Measurements from ENCODE around the gene SRMS.

The SRMS gene

GRCh38 chr20:63552481-63553249 is 5.1 kb upstream of the SRMS start:
- Histone ChIP-seq H3K27ac (ENCODE audit: low read length) (no peak overlapping the region), H3K4me3 (ENCODE audit: low read length) (no peak overlapping the region), H3K27me3 (ENCODE audit: control insufficient read depth, insufficient read depth, low read length) (peaks cover 7% of the 10 kb centered on the region), H3K9ac (ENCODE audit: low read length) (no peak overlapping the region), H3K4me1 (ENCODE audit: control insufficient read depth, low read depth, low read length) (peaks cover 10% of the 10 kb centered on the region), H3K36me3 (ENCODE audit: control insufficient read depth, low read depth, low read length) (no peaks in the 10 kb centered on the region), H3K9me3 (ENCODE audit: control insufficient read depth, low read depth, low read length) (no peaks in the 10 kb centered on the region)

- H3K4me1 ChIP-seq (ENCODE audit: control insufficient read depth, low read depth, low read length), result peaks cover 10% of the 10 kb centered on the region
- H3K36me3 ChIP-seq (ENCODE audit: control insufficient read depth, low read depth, low read length), result no peaks in the 10 kb centered on the region
- no peak overlapping the region for H3K9ac ChIP-seq (ENCODE audit: low read length)
- H3K9me3 ChIP-seq (ENCODE audit: control insufficient read depth, low read depth, low read length), result no peaks in the 10 kb centered on the region
- H3K27me3 ChIP-seq (ENCODE audit: control insufficient read depth, insufficient read depth, low read length), result peaks cover 7% of the 10 kb centered on the region
- no peak overlapping the region for H3K4me3 ChIP-seq (ENCODE audit: low read length)
- no peak overlapping the region for H3K27ac ChIP-seq (ENCODE audit: low read length)
Measured at GRCh38 chr20:63551068-63551467, 3.5 kb upstream of the SRMS start.

GRCh38 chr20:63549679-63550282 is 2.2 kb upstream of the SRMS start:
- Histone ChIP-seq H3K9me3 (ENCODE audit: control insufficient read depth, low read depth, low read length) (no peaks in the 10 kb centered on the region), H3K9ac (ENCODE audit: low read length) (no peak overlapping the region), H3K36me3 (ENCODE audit: control insufficient read depth, low read depth, low read length) (no peaks in the 10 kb centered on the region), H3K27me3 (ENCODE audit: control insufficient read depth, insufficient read depth, low read length) (peaks cover 4% of the 10 kb centered on the region), H3K4me1 (ENCODE audit: control insufficient read depth, low read depth, low read length) (peaks cover 10% of the 10 kb centered on the region), H3K4me3 (ENCODE audit: low read length) (no peak overlapping the region), H3K27ac (ENCODE audit: low read length) (no peak overlapping the region)

GRCh38 chr20:63549019-63549418 is 1.5 kb upstream of the SRMS start:
- Histone ChIP-seq H3K9ac (ENCODE audit: low read length) (no peak overlapping the region), H3K27ac (ENCODE audit: low read length) (no peak overlapping the region)

GRCh38 chr20:63548542-63548941 is 993 bp upstream of the SRMS start:
- H3K36me3 ChIP-seq (ENCODE audit: control insufficient read depth, low read depth, low read length), result no peaks in the 10 kb centered on the region
- H3K4me3 ChIP-seq (ENCODE audit: low read length), result no peak overlapping the region
- H3K9ac ChIP-seq (ENCODE audit: low read length), result no peak overlapping the region
- peaks cover 10% of the 10 kb centered on the region for H3K4me1 ChIP-seq (ENCODE audit: control insufficient read depth, low read depth, low read length)
- no peak overlapping the region for H3K27ac ChIP-seq (ENCODE audit: low read length)
- no peaks in the 10 kb centered on the region for H3K27me3 ChIP-seq (ENCODE audit: control insufficient read depth, insufficient read depth, low read length)
- H3K9me3 ChIP-seq (ENCODE audit: control insufficient read depth, low read depth, low read length), result no peaks in the 10 kb centered on the region

More at GRCh38 chr20:63549019-63549418, 1.5 kb upstream of the SRMS start:
- H3K9me3 ChIP-seq (ENCODE audit: control insufficient read depth, low read depth, low read length), result no peaks in the 10 kb centered on the region
- H3K4me1 ChIP-seq (ENCODE audit: control insufficient read depth, low read depth, low read length), result peaks cover 10% of the 10 kb centered on the region
- no peaks in the 10 kb centered on the region for H3K36me3 ChIP-seq (ENCODE audit: control insufficient read depth, low read depth, low read length)
- no peaks in the 10 kb centered on the region for H3K27me3 ChIP-seq (ENCODE audit: control insufficient read depth, insufficient read depth, low read length)
- H3K4me3 ChIP-seq (ENCODE audit: low read length), result no peak overlapping the region

- H3K27ac ChIP-seq (ENCODE audit: low read length), result no peak overlapping the region
- H3K4me3 ChIP-seq (ENCODE audit: low read length), result no peak overlapping the region
- H3K9me3 ChIP-seq (ENCODE audit: control insufficient read depth, low read depth, low read length), result no peaks in the 10 kb centered on the region
- H3K9ac ChIP-seq (ENCODE audit: low read length), result no peak overlapping the region
- H3K27me3 ChIP-seq (ENCODE audit: control insufficient read depth, insufficient read depth, low read length), result no peaks in the 10 kb centered on the region
- H3K36me3 ChIP-seq (ENCODE audit: control insufficient read depth, low read depth, low read length), result no peaks in the 10 kb centered on the region
- no peaks in the 10 kb centered on the region for H3K4me1 ChIP-seq (ENCODE audit: control insufficient read depth, low read depth, low read length)
Measured at GRCh38 chr20:63546956-63547724, 409 bp downstream of the SRMS start.

- H3K9ac ChIP-seq (ENCODE audit: low read length), result no peak overlapping the region
- no peaks in the 10 kb centered on the region for H3K4me1 ChIP-seq (ENCODE audit: control insufficient read depth, low read depth, low read length)
- H3K4me3 ChIP-seq (ENCODE audit: low read length), result no peak overlapping the region
- H3K9me3 ChIP-seq (ENCODE audit: control insufficient read depth, low read depth, low read length), result no peaks in the 10 kb centered on the region
- H3K27ac ChIP-seq (ENCODE audit: low read length), result no peak overlapping the region
- no peaks in the 10 kb centered on the region for H3K27me3 ChIP-seq (ENCODE audit: control insufficient read depth, insufficient read depth, low read length)
- H3K36me3 ChIP-seq (ENCODE audit: control insufficient read depth, low read depth, low read length), result no peaks in the 10 kb centered on the region
Measured at GRCh38 chr20:63546256-63546955, 1.1 kb downstream of the SRMS start.

- H3K9ac ChIP-seq (ENCODE audit: low read length), result no peak overlapping the region
- H3K27ac ChIP-seq (ENCODE audit: low read length), result no peak overlapping the region
- no peak overlapping the region for H3K4me3 ChIP-seq (ENCODE audit: low read length)
- no peaks in the 10 kb centered on the region for H3K27me3 ChIP-seq (ENCODE audit: control insufficient read depth, insufficient read depth, low read length)
- no peaks in the 10 kb centered on the region for H3K36me3 ChIP-seq (ENCODE audit: control insufficient read depth, low read depth, low read length)
- no peaks in the 10 kb centered on the region for H3K9me3 ChIP-seq (ENCODE audit: control insufficient read depth, low read depth, low read length)
- no peaks in the 10 kb centered on the region for H3K4me1 ChIP-seq (ENCODE audit: control insufficient read depth, low read depth, low read length)
Measured at GRCh38 chr20:63545814-63546213, 1.7 kb downstream of the SRMS start.

- H3K27me3 ChIP-seq (ENCODE audit: control insufficient read depth, insufficient read depth, low read length), result no peaks in the 10 kb centered on the region
- no peak overlapping the region for H3K27ac ChIP-seq (ENCODE audit: low read length)
- H3K9ac ChIP-seq (ENCODE audit: low read length), result no peak overlapping the region
Measured at GRCh38 chr20:63544958-63545516, 2.5 kb downstream of the SRMS start.

GRCh38 chr20:63544241-63544957 is 3.1 kb downstream of the SRMS start:
- H3K4me3 ChIP-seq (ENCODE audit: low read length), result no peak overlapping the region
- H3K27ac ChIP-seq (ENCODE audit: low read length), result no peak overlapping the region
- H3K36me3 ChIP-seq (ENCODE audit: control insufficient read depth, low read depth, low read length), result no peaks in the 10 kb centered on the region
- no peaks in the 10 kb centered on the region for H3K4me1 ChIP-seq (ENCODE audit: control insufficient read depth, low read depth, low read length)
- no peaks in the 10 kb centered on the region for H3K27me3 ChIP-seq (ENCODE audit: control insufficient read depth, insufficient read depth, low read length)
- H3K9me3 ChIP-seq (ENCODE audit: control insufficient read depth, low read depth, low read length), result no peaks in the 10 kb centered on the region
- no peak overlapping the region for H3K9ac ChIP-seq (ENCODE audit: low read length)

More at GRCh38 chr20:63544958-63545516, 2.5 kb downstream of the SRMS start:
- Histone ChIP-seq H3K4me1 (ENCODE audit: control insufficient read depth, low read depth, low read length) (no peaks in the 10 kb centered on the region), H3K36me3 (ENCODE audit: control insufficient read depth, low read depth, low read length) (no peaks in the 10 kb centered on the region), H3K9me3 (ENCODE audit: control insufficient read depth, low read depth, low read length) (no peaks in the 10 kb centered on the region), H3K4me3 (ENCODE audit: low read length) (no peak overlapping the region)

All from iPS-18a (cell line).